Panc1 (cell line): ENCODE results near the gene ACTL6A.

Source experiments
- CTCF ChIP-seq: fragments of 450-650 bp; IDR thresholded peaks from 2 replicates; pipeline ENCODE4 v1.5.1; 2017; ENCODE audit warnings: mild to moderate bottlenecking
- POLR2AphosphoS5 ChIP-seq: IDR thresholded peaks from 2 replicates; pipeline ENCODE4 v1.6.1; 2012; ENCODE audit warnings: mild to moderate bottlenecking, low read depth, low read length, moderate library complexity
- SIN3A ChIP-seq: IDR thresholded peaks from 2 replicates; pipeline ENCODE4 v1.6.1; 2012; ENCODE audit warnings: low read depth, mild to moderate bottlenecking, low read length, moderate library complexity, borderline replicate concordance; ENCODE audit not compliant: insufficient read depth
- TCF7L2 ChIP-seq: IDR thresholded peaks from 2 replicates; pipeline ENCODE4 v1.6.1; 2011; ENCODE audit warnings: mild to moderate bottlenecking, low read depth, low read length, inconsistent platforms

- TF ChIP-seq CTCF (no peak), TCF7L2 (no peak), SIN3A (no peak), POLR2AphosphoS5 (no peak)
These were observed 18.3 kb downstream of the ACTL6A start for GRCh38 chr3:179580992-179581391.
